H1 (cell line): ENCODE results near the gene TBCB. TPM values are rescaled to one million over a fixed set of nuclear protein-coding genes. Genes with fewer than 3 reads are reported as not detected.

ENCODE experiments used
- CTCF ChIA-PET: fragments of 300-600 bp; sonication (Branson Sonifier 250); formaldehyde crosslinking; loops from one replicate; lab custom pipeline; 2021; ENCODE audit not compliant: partially characterized antibody; lab: Charles Lee
- POLR2A ChIA-PET: fragments of 300-600 bp; sonication (Branson Sonifier 250); formaldehyde crosslinking; loops from one replicate; lab custom pipeline; 2021; ENCODE audit warnings: inconsistent platforms; ENCODE audit not compliant: partially characterized antibody; lab: Charles Lee
- DNase-seq, 2 experiments: peaks; one replicate each; pipeline versions ENCODE4 v3.0.0 to v3.0.0-alpha.2; 2010 to 2022; ENCODE audit warnings: low spot score in 2 of 2, low read depth in 1 of 2, mixed read lengths in 1 of 2
- FAIRE-seq: peaks from 2 replicates; lab custom pipeline; 2011; peaks lifted over from hg19 to GRCh38; lab: Jason Lieb, UNC
- H2AFZ ChIP-seq: 2 replicates; pipeline ENCODE4 v1.8.1; 2012; ENCODE audit warnings: low read length, inconsistent platforms
- H2AK5ac ChIP-seq: 2 replicates; pipeline ENCODE4 v1.6.1; 2013; ENCODE audit warnings: low read depth, low read length
- H2BK120ac ChIP-seq: replicated peaks from 2 replicates; pipeline ENCODE3; 2013; ENCODE audit warnings: low read depth, low read length, inconsistent platforms
- H2BK12ac ChIP-seq: 2 replicates; pipeline ENCODE4 v1.6.1; 2013; ENCODE audit warnings: low read depth, low read length
- H2BK15ac ChIP-seq: 2 replicates; pipeline ENCODE4 v1.6.1; 2013; ENCODE audit warnings: low read length
- H2BK20ac ChIP-seq: 2 replicates; pipeline ENCODE4 v1.6.1; 2013; ENCODE audit warnings: low read length
- H2BK5ac ChIP-seq: 2 replicates; pipeline ENCODE4 v1.6.1; 2013; ENCODE audit warnings: low read depth, low read length
- H3K14ac ChIP-seq: 2 replicates; pipeline ENCODE4 v1.6.1; 2013; ENCODE audit warnings: inconsistent platforms; ENCODE audit not compliant: insufficient read length
- H3K18ac ChIP-seq: 2 replicates; pipeline ENCODE4 v1.6.1; 2013; ENCODE audit warnings: low read length; ENCODE audit errors: extremely low read depth
- H3K23ac ChIP-seq: 2 replicates; pipeline ENCODE4 v1.6.1; 2013; ENCODE audit warnings: inconsistent platforms; ENCODE audit not compliant: insufficient read length
- H3K23me2 ChIP-seq: 2 replicates; pipeline ENCODE4 v1.6.1; 2013; ENCODE audit warnings: low read depth, low read length
- H3K27ac ChIP-seq: 2 replicates; pipeline ENCODE4 v1.6.1; 2011; ENCODE audit warnings: low read depth, low read length, inconsistent platforms
- H3K27me3 ChIP-seq, 4 experiments: replicated peaks in 1 of 4; 1 replicate in 1 of 4; 2 replicates in 3 of 4; pipeline versions ENCODE4 v1.6.1 to v1.8.1; 2011 to 2013; ENCODE audit warnings: low read length in 3 of 4, mild to moderate bottlenecking in 3 of 4, inconsistent platforms in 2 of 4, mixed read lengths in 2 of 4, moderate library complexity in 1 of 4; ENCODE audit not compliant: control insufficient read depth in 3 of 4, insufficient read depth in 3 of 4; ENCODE audit errors: extremely low read depth in 1 of 4
- H3K36me3 ChIP-seq, 4 experiments: 2 replicates each; pipeline versions ENCODE4 v1.6.1 to v1.8.1; 2011 to 2013; ENCODE audit warnings: mild to moderate bottlenecking in 4 of 4, low read length in 3 of 4, moderate library complexity in 2 of 4, control low read depth in 1 of 4, inconsistent platforms in 1 of 4; ENCODE audit not compliant: insufficient read depth in 4 of 4, control insufficient read depth in 2 of 4
- H3K4ac ChIP-seq: replicated peaks from 2 replicates; pipeline ENCODE3; 2013; ENCODE audit warnings: low read length, low read depth, mixed read lengths, inconsistent platforms; ENCODE audit not compliant: insufficient read length
- H3K4me1 ChIP-seq, 4 experiments: replicated peaks in 1 of 4; 1 replicate in 1 of 4; 2 replicates in 3 of 4; pipeline versions ENCODE4 v1.6.1 to v1.8.1; 2011 to 2013; ENCODE audit warnings: low read length in 3 of 4, inconsistent platforms in 2 of 4, mixed read lengths in 1 of 4; ENCODE audit not compliant: insufficient read depth in 4 of 4, control insufficient read depth in 3 of 4
- H3K4me2 ChIP-seq, 2 experiments: 2 replicates each; pipeline versions ENCODE4 v1.6.1 to v1.8.1; 2011 to 2013; ENCODE audit warnings: low read depth in 2 of 2, low read length in 2 of 2, control low read depth in 1 of 2, inconsistent platforms in 1 of 2, mild to moderate bottlenecking in 1 of 2; ENCODE audit not compliant: insufficient read depth in 1 of 2
- H3K4me3 ChIP-seq, 4 experiments: fragments of 200-600, 300-600 bp in 1 of 4; sonication (generic), shearing (Covaris generic), sonication (Bioruptor Twin) in 1 of 4; 2 replicates each; pipeline versions ENCODE4 v1.5.1 to v1.8.1; 2011 to 2016; ENCODE audit warnings: low read length in 4 of 4, low read depth in 3 of 4, control low read depth in 2 of 4, inconsistent platforms in 2 of 4, mild to moderate bottlenecking in 2 of 4, mixed read lengths in 1 of 4, moderate library complexity in 1 of 4; ENCODE audit not compliant: insufficient read depth in 2 of 4; ENCODE audit errors: extremely low read depth in 1 of 4
- H3K56ac ChIP-seq: replicated peaks from 2 replicates; pipeline ENCODE3; 2013; ENCODE audit warnings: low read depth, mild to moderate bottlenecking, mixed read lengths, low read length, inconsistent platforms; ENCODE audit not compliant: insufficient read length
- H3K79me1 ChIP-seq: 2 replicates; pipeline ENCODE4 v1.6.1; 2013; ENCODE audit warnings: low read depth, low read length, control low read depth
- H3K79me2 ChIP-seq, 2 experiments: 2 replicates each; pipeline versions ENCODE4 v1.6.1 to v1.8.1; 2012 to 2013; ENCODE audit warnings: low read length in 2 of 2, mild to moderate bottlenecking in 2 of 2, inconsistent platforms in 1 of 2; ENCODE audit not compliant: insufficient read depth in 2 of 2, control insufficient read depth in 1 of 2
- H3K9ac ChIP-seq, 4 experiments: replicated peaks in 1 of 4; 1 replicate in 1 of 4; 2 replicates in 3 of 4; pipeline versions ENCODE4 v1.6.1 to v1.8.1; 2011 to 2013; ENCODE audit warnings: low read depth in 3 of 4, low read length in 3 of 4, control low read depth in 2 of 4, mild to moderate bottlenecking in 2 of 4, moderate library complexity in 2 of 4, inconsistent platforms in 1 of 4; ENCODE audit errors: extremely low read depth in 1 of 4
- H3K9me3 ChIP-seq, 2 experiments: 2 replicates each; pipeline versions ENCODE4 v1.6.1 to v1.8.1; 2012 to 2013; ENCODE audit warnings: mild to moderate bottlenecking in 2 of 2, moderate library complexity in 2 of 2, control low read depth in 1 of 2, inconsistent platforms in 1 of 2, low read depth in 1 of 2, low read length in 1 of 2, mixed read lengths in 1 of 2; ENCODE audit not compliant: insufficient read depth in 2 of 2
- H4K20me1 ChIP-seq, 2 experiments: replicated peaks in 1 of 2; 2 replicates each; pipeline versions ENCODE3 to v1.8.1; 2011 to 2013; ENCODE audit warnings: inconsistent platforms in 2 of 2, low read length in 2 of 2, mild to moderate bottlenecking in 1 of 2; ENCODE audit not compliant: insufficient read depth in 2 of 2, control insufficient read depth in 1 of 2
- H4K5ac ChIP-seq: 2 replicates; pipeline ENCODE4 v1.6.1; 2013; ENCODE audit warnings: low read length, low read depth, mixed read lengths, inconsistent platforms; ENCODE audit not compliant: insufficient read length
- H4K8ac ChIP-seq: 2 replicates; pipeline ENCODE4 v1.8.0; 2013; ENCODE audit warnings: mild to moderate bottlenecking, moderate library complexity, low read length, inconsistent platforms; ENCODE audit not compliant: insufficient read depth; ENCODE audit errors: extremely low read depth
- H4K91ac ChIP-seq: replicated peaks from 2 replicates; pipeline ENCODE3; 2013; ENCODE audit warnings: low read length, mixed read lengths, inconsistent platforms; ENCODE audit not compliant: insufficient read length
- ASH2L ChIP-seq: fragments of 200-600, 300-600 bp; sonication (generic); IDR thresholded peaks from one replicate; pipeline ENCODE4 v1.7.1; 2017; ENCODE audit warnings: low read length
- CHD1 ChIP-seq: IDR thresholded peaks from 2 replicates; pipeline ENCODE4 v1.6.1; 2012; ENCODE audit warnings: low read depth, low read length, improper control_type of control experiment
- KDM1A ChIP-seq: fragments of 200-600, 300-600 bp; sonication (generic); IDR thresholded peaks from 2 replicates; pipeline ENCODE4 v1.7.1; 2016; ENCODE audit warnings: mild to moderate bottlenecking, low read length, borderline replicate concordance
- RXRA ChIP-seq: IDR thresholded peaks from 2 replicates; pipeline ENCODE4 v1.6.1; 2011; ENCODE audit warnings: low read depth, mild to moderate bottlenecking, low read length, moderate library complexity; ENCODE audit not compliant: insufficient read depth
- SAP30 ChIP-seq: fragments of 300-600 bp; sonication (generic); IDR thresholded peaks from 2 replicates; pipeline ENCODE4 v1.7.1; 2012; ENCODE audit warnings: low read length, moderate library complexity, mild to moderate bottlenecking, inconsistent platforms; ENCODE audit not compliant: insufficient read depth, insufficient replicate concordance
- WGBS, 2 experiments: shearing (Covaris generic) in 1 of 2; methylation state at CpG; one replicate each; pipeline versions ENCODE4 v1.1.6 to v1.1.7; 2013 to 2015; ENCODE audit warnings: low lambda C conversion rate in 2 of 2, mixed read lengths in 2 of 2, inconsistent platforms in 1 of 2, low coverage in 1 of 2, missing lambda C conversion rate in 1 of 2; ENCODE audit not compliant: insufficient replicate concordance in 2 of 2, insufficient coverage in 1 of 2, insufficient read length in 1 of 2; ENCODE audit errors: extremely low coverage in 1 of 2, missing lambda C conversion rate in 1 of 2; 5-methylcytosine and 5-hydroxymethylcytosine counted together
- polyA plus RNA-seq, 7 experiments: library from polyadenylated mRNA; depleted of rRNA in 3 of 7; stranded (reverse) in 5 of 7; unstranded in 2 of 7; fragments of >200 nt in 5 of 7; fragments of 200-250 nt in 2 of 7; gene quantifications; 1 replicate in 5 of 7; 2 replicates in 1 of 7; 4 replicates in 1 of 7; pipeline versions ENCODE4 v1.2.1 to v1.2.3, GENCODE V29; 2011 to 2013; ENCODE audit warnings: missing spikeins in 2 of 7, mixed read lengths in 2 of 7
- total RNA-seq: library from RNA; stranded (reverse); fragmentation: NEBNext Ultra II Directional; extraction: Animal tissue kit (Norgen Biotek cat#: 25700); gene quantifications from 2 replicates; pipeline ENCODE4 v1.2.1, GENCODE V29; 2021

TBCB gene
- total and polyA plus RNA-seq, 2 of the 8 experiments (the other 6 are each of a cell fraction or from before 2014, with no cell fraction given): 153 to 286 TPM

DNA sequence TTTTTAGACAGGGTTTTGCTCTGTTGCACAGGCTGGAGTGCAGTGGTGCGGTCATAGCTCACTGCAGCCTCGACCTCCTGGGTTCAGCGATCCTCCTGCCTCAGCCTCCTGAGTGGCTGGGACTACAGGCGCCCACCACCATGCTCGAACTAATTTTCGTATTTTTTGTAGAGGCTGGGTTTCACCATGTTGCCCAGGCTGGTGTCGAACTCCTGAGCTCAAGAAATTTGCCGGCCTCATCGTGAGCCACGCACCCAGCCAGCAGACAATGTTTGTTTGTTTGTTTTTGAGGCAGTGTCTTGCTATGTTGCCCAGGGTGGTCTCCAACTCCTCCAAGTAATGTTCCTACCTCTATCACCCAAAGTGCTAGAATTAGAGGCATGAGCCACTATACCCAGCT lies 37.9 kb downstream of the TBCB start:
- no peak for FAIRE-seq
- TF ChIP-seq ASH2L: no peak
- no peak for TF ChIP-seq CHD1
- no peak for TF ChIP-seq KDM1A
- TF ChIP-seq RXRA: no peak
- TF ChIP-seq SAP30: no peak

More for the DNA sequence above, 37.9 kb downstream of the TBCB start:
- H3K14ac ChIP-seq: no peak overlapping the region
- H3K79me1 ChIP-seq: no peaks in the 10 kb centered on the region
- H2BK15ac ChIP-seq: no peak overlapping the region
- H3K4ac ChIP-seq: no peak overlapping the region
- H2BK5ac ChIP-seq: no peak overlapping the region
- no peak overlapping the region for H3K9ac ChIP-seq
- peaks cover 0 to 8% of the 10 kb centered on the region in 2 experiments for H4K20me1 ChIP-seq
- H3K36me3 ChIP-seq: peaks cover under 1 to 21% (median 7%) of the 10 kb centered on the region in 4 experiments; a peak in 5 of 8 replicates
- H3K18ac ChIP-seq: no peak overlapping the region
- no peaks in the 10 kb centered on the region for H3K27me3 ChIP-seq
- no peak for DNase-seq
- ChIA-PET CTCF (interaction anchor here (0.6 to 1.7 kb wide), 5 partner anchors 9 to 577 kb away, joined by 3 to 11 read pairs (median 3); no protein-coding TSS in a partner anchor), POLR2A (interaction anchor here (0.7 to 4.2 kb wide), 8 partner anchors 11 to 155 kb away, joined by 3 to 29 read pairs (median 5); partner anchors contain the start of genes CAPNS1, ZNF146 and ZNF565)
- H2AFZ ChIP-seq: no peak overlapping the region
- H3K79me2 ChIP-seq: no peaks in the 10 kb centered on the region
- no peak overlapping the region for H4K8ac ChIP-seq
- H3K56ac ChIP-seq: no peak overlapping the region
- H3K27ac ChIP-seq: no peak overlapping the region
- H4K91ac ChIP-seq: no peak overlapping the region
- no peak overlapping the region for H3K23ac ChIP-seq
- H3K23me2 ChIP-seq: peaks cover 13% of the 10 kb centered on the region; the same call in 1 of the 2 replicates
- no peak overlapping the region for H2BK120ac ChIP-seq
- H2AK5ac ChIP-seq: no peak overlapping the region
- no peaks in the 10 kb centered on the region for H3K9me3 ChIP-seq
- no peak overlapping the region for H2BK20ac ChIP-seq
- no peak overlapping the region for H4K5ac ChIP-seq
- no peak overlapping the region for H3K4me3 ChIP-seq
- 95% methylated on average over 10 of the region's 10 CpGs; no CpG with 5 or more reads in 1 of the 2 experiments for WGBS, 2 experiments
- no peak overlapping the region for H2BK12ac ChIP-seq
- H3K4me1 ChIP-seq: peaks cover 0 to 5% (median 0%) of the 10 kb centered on the region in 4 experiments; a peak in 1 of 7 replicates
- H3K4me2 ChIP-seq: peak overlapping the region in 1 of 2 experiments; percentile 97; a peak in 1 of 4 replicates
